Epithelial cell of proximal tubule (primary cell): ENCODE results near the gene ADAD1. TPM values are rescaled to one million over a fixed set of nuclear protein-coding genes. Genes with fewer than 3 reads are reported as not detected.
"Not testable (repeated sequence)": the region's sequence is repeated elsewhere in the genome, so short reads cannot be mapped to it uniquely, and the experiment has no call there.

Experiments
- DNase-seq: peaks from one replicate; pipeline ENCODE4 v3.0.0-alpha.2; 2011; ENCODE audit warnings: low read depth
- H3K4me3 ChIP-seq: 2 replicates; pipeline ENCODE4 v1.5.1; 2011; ENCODE audit warnings: low read depth, mild to moderate bottlenecking, low read length
- CTCF ChIP-seq: conservative IDR thresholded peaks from 2 replicates; pipeline ENCODE4 v1.5.1; 2012; ENCODE audit warnings: low read depth, mild to moderate bottlenecking, low read length
- total RNA-seq: library from RNA; depleted of rRNA; stranded (reverse); fragments of >200 nt; gene quantifications from 2 replicates; pipeline ENCODE4 v1.2.3, GENCODE V29; 2015

Gene ADAD1
- total RNA-seq, 1 donor from 2014 or later: not detected

- no peak for TF ChIP-seq CTCF
- no peak for DNase-seq
- H3K4me3 ChIP-seq: no peak overlapping the region
Measured at GRCh38 chr4:122356317-122356808, 22.4 kb upstream of the ADAD1 start.

GRCh38 chr4:122360754-122361153, 18.1 kb upstream of the ADAD1 start:
- no peak for TF ChIP-seq CTCF
- H3K4me3 ChIP-seq: no peak overlapping the region
- DNase-seq: no peak

GRCh38 chr4:122364700-122365404, 14.0 kb upstream of the ADAD1 start:
- H3K4me3 ChIP-seq: no peak overlapping the region
- DNase-seq: no peak
- no peak for TF ChIP-seq CTCF

- not testable (repeated sequence) for DNase-seq, H3K4me3 ChIP-seq
Measured at GRCh38 chr4:122368786-122369185, 10.0 kb upstream of the ADAD1 start.

GRCh38 chr4:122377352-122377751, 1.5 kb upstream of the ADAD1 start:
- TF ChIP-seq CTCF: no peak
- H3K4me3 ChIP-seq: no peak overlapping the region
- DNase-seq: no peak

GRCh38 chr4:122379239-122379638, 428 bp downstream of the ADAD1 start:
- DNase-seq: no peak
- no peak for TF ChIP-seq CTCF
- H3K4me3 ChIP-seq: no peak overlapping the region

GRCh38 chr4:122383341-122383740, 4.5 kb downstream of the ADAD1 start:
- DNase-seq: no peak
- no peak for TF ChIP-seq CTCF

More at GRCh38 chr4:122383341-122383740, 4.5 kb downstream of the ADAD1 start:
- no peak overlapping the region for H3K4me3 ChIP-seq
